Measurements from ENCODE around the gene TREM1. TPM values are rescaled to one million over a fixed set of nuclear protein-coding genes. Genes with fewer than 3 reads are reported as not detected.
"Not testable (repeated sequence)": the region's sequence is repeated elsewhere in the genome, so short reads cannot be mapped to it uniquely, and the experiment has no call there.

TREM1 gene
- total and polyA plus RNA-seq, 4 experiments from 2014 or later = not detected

- H3K4me3 Mint-ChIP-seq = not testable (repeated sequence)
Observed at GRCh38 chr6:41297248-41297647, 10.8 kb upstream of the TREM1 start.

GRCh38 chr6:41294214-41294872 lies 7.9 kb upstream of the TREM1 start:
- H3K4me3 ChIP-seq (ENCODE audit: low read length in 2 of 2) = no peak overlapping the region
- H3K27me3 Mint-ChIP-seq = no peaks in the 10 kb centered on the region
- H3K9me3 Mint-ChIP-seq = peaks cover 0 to 10% (median 0%) of the 10 kb centered on the region in 8 donors
- no peaks in the 10 kb centered on the region for H3K9me3 ChIP-seq (ENCODE audit: control insufficient read depth in 1 of 2, low read length in 2 of 2)
- H3K4me1 Mint-ChIP-seq = peaks cover 19 to 29% (median 23%) of the 10 kb centered on the region in 4 donors
- no peak overlapping the region for H3K4me3 Mint-ChIP-seq
- no peaks in the 10 kb centered on the region for H3K36me3 Mint-ChIP-seq
- POLR2A ChIA-PET (ENCODE audit: partially characterized antibody) = no interaction called here
- no peak overlapping the region for H3K27ac Mint-ChIP-seq
- DNase-seq = no peak
- no peak overlapping the region for H3K27ac ChIP-seq (ENCODE audit: low read depth, low read length)
- peaks cover 12% of the 10 kb centered on the region for H3K4me1 ChIP-seq (ENCODE audit: insufficient read depth, low read length)
- intact Hi-C loops (cut with micrococcal nuclease) = no loop called here
- H3K36me3 ChIP-seq (ENCODE audit: insufficient read depth, low read length) = no peaks in the 10 kb centered on the region
- H3K27me3 ChIP-seq (ENCODE audit: insufficient read depth, low read length) = no peaks in the 10 kb centered on the region
- CTCF ChIA-PET (ENCODE audit: partially characterized antibody) = interaction anchor here (2.8 kb wide), 1 partner anchor 12 kb away, joined by 17 read pairs; no protein-coding TSS in a partner anchor

More at GRCh38 chr6:41297248-41297647, 10.8 kb upstream of the TREM1 start:
- Mint-ChIP-seq H3K27ac (peak overlapping the region in 1 of 7 donors; percentile 56), H3K4me1 (peaks cover 27 to 43% (median 33%) of the 10 kb centered on the region in 4 donors), H3K9me3 (peaks cover 0 to 11% (median 2%) of the 10 kb centered on the region in 8 donors)
- H3K27me3 Mint-ChIP-seq; POLR2A ChIA-PET (ENCODE audit: partially characterized antibody); H3K27me3 ChIP-seq (ENCODE audit: insufficient read depth, low read length); H3K36me3 ChIP-seq (ENCODE audit: insufficient read depth, low read length); H3K27ac ChIP-seq (ENCODE audit: low read depth, low read length); DNase-seq; intact Hi-C loops (cut with micrococcal nuclease); H3K4me3 ChIP-seq (ENCODE audit: low read length in 2 of 2); H3K9me3 ChIP-seq (ENCODE audit: control insufficient read depth in 1 of 2, low read length in 2 of 2); H3K36me3 Mint-ChIP-seq: not testable (repeated sequence)
- H3K4me1 ChIP-seq (ENCODE audit: insufficient read depth, low read length) = peaks cover 20% of the 10 kb centered on the region
- CTCF ChIA-PET (ENCODE audit: partially characterized antibody) = interaction anchor here (2.8 kb wide), 1 partner anchor 9 kb away, joined by 17 read pairs; no protein-coding TSS in a partner anchor

GRCh38 chr6:41291717-41292116 lies 5.2 kb upstream of the TREM1 start:
- no peak overlapping the region for H3K4me3 Mint-ChIP-seq
- intact Hi-C loops (cut with micrococcal nuclease) = no loop called here
- CTCF ChIA-PET (ENCODE audit: partially characterized antibody) = no interaction called here

GRCh38 chr6:41289815-41290214 lies 3.3 kb upstream of the TREM1 start:
- H3K36me3 Mint-ChIP-seq = no peaks in the 10 kb centered on the region
- H3K27ac ChIP-seq (ENCODE audit: low read depth, low read length) = no peak overlapping the region
- peaks cover 2 to 5% of the 10 kb centered on the region in 2 donors for H3K27me3 Mint-ChIP-seq
- ChIA-PET CTCF (ENCODE audit: partially characterized antibody) (interaction anchor here (0.9 kb wide), 1 partner anchor 16 kb away, joined by 5 read pairs; no protein-coding TSS in a partner anchor), POLR2A (ENCODE audit: partially characterized antibody) (no interaction called here)
- no peaks in the 10 kb centered on the region for H3K27me3 ChIP-seq (ENCODE audit: insufficient read depth, low read length)
- no peak overlapping the region for H3K27ac Mint-ChIP-seq
- H3K36me3 ChIP-seq (ENCODE audit: insufficient read depth, low read length) = no peaks in the 10 kb centered on the region
- no peak for DNase-seq
- H3K4me3 Mint-ChIP-seq = no peak overlapping the region
- H3K4me1 Mint-ChIP-seq = no peaks in the 10 kb centered on the region
- no peaks in the 10 kb centered on the region for H3K4me1 ChIP-seq (ENCODE audit: insufficient read depth, low read length)
- no peaks in the 10 kb centered on the region for H3K9me3 ChIP-seq (ENCODE audit: control insufficient read depth in 1 of 2, low read length in 2 of 2)
- H3K9me3 Mint-ChIP-seq = no peaks in the 10 kb centered on the region
- no peak overlapping the region for H3K4me3 ChIP-seq (ENCODE audit: low read length in 2 of 2)
- intact Hi-C loops (cut with micrococcal nuclease) = no loop called here

More at GRCh38 chr6:41291717-41292116, 5.2 kb upstream of the TREM1 start:
- no peaks in the 10 kb centered on the region for H3K36me3 Mint-ChIP-seq
- peaks cover 2 to 3% of the 10 kb centered on the region in 2 donors for H3K27me3 Mint-ChIP-seq
- Histone ChIP-seq H3K27me3 (ENCODE audit: insufficient read depth, low read length) (no peaks in the 10 kb centered on the region), H3K9me3 (ENCODE audit: control insufficient read depth in 1 of 2, low read length in 2 of 2) (no peaks in the 10 kb centered on the region), H3K4me3 (ENCODE audit: low read length in 2 of 2) (no peak overlapping the region), H3K4me1 (ENCODE audit: insufficient read depth, low read length) (no peaks in the 10 kb centered on the region), H3K36me3 (ENCODE audit: insufficient read depth, low read length) (no peaks in the 10 kb centered on the region), H3K27ac (ENCODE audit: low read depth, low read length) (no peak overlapping the region)
- no peak overlapping the region for H3K27ac Mint-ChIP-seq
- no peak for DNase-seq
- POLR2A ChIA-PET (ENCODE audit: partially characterized antibody) = no interaction called here
- peaks cover 0 to 4% (median 0%) of the 10 kb centered on the region in 8 donors for H3K9me3 Mint-ChIP-seq
- H3K4me1 Mint-ChIP-seq = peaks cover 0 to 3% (median 2%) of the 10 kb centered on the region in 4 donors

- ChIA-PET CTCF (ENCODE audit: partially characterized antibody) (no interaction called here), POLR2A (ENCODE audit: partially characterized antibody) (no interaction called here)
- Mint-ChIP-seq H3K27me3 (peaks cover 6 to 8% of the 10 kb centered on the region in 2 donors), H3K4me3 (no peak overlapping the region), H3K27ac (no peak overlapping the region), H3K36me3 (no peaks in the 10 kb centered on the region), H3K9me3 (no peaks in the 10 kb centered on the region), H3K4me1 (no peaks in the 10 kb centered on the region)
- intact Hi-C loops (cut with micrococcal nuclease) = no loop called here
- no peaks in the 10 kb centered on the region for H3K27me3 ChIP-seq (ENCODE audit: insufficient read depth, low read length)
- H3K9me3 ChIP-seq (ENCODE audit: control insufficient read depth in 1 of 2, low read length in 2 of 2) = no peaks in the 10 kb centered on the region
- H3K27ac ChIP-seq (ENCODE audit: low read depth, low read length) = no peak overlapping the region
- DNase-seq = no peak
- no peak overlapping the region for H3K4me3 ChIP-seq (ENCODE audit: low read length in 2 of 2)
- H3K4me1 ChIP-seq (ENCODE audit: insufficient read depth, low read length) = no peaks in the 10 kb centered on the region
- H3K36me3 ChIP-seq (ENCODE audit: insufficient read depth, low read length) = no peaks in the 10 kb centered on the region
Observed at GRCh38 chr6:41288754-41289129, 2.3 kb upstream of the TREM1 start.

GRCh38 chr6:41288030-41288753 lies 1.7 kb upstream of the TREM1 start:
- POLR2A ChIA-PET (ENCODE audit: partially characterized antibody) = no interaction called here
- Mint-ChIP-seq H3K27ac (no peak overlapping the region), H3K4me3 (no peak overlapping the region), H3K9me3 (no peaks in the 10 kb centered on the region), H3K27me3 (peaks cover 7 to 8% of the 10 kb centered on the region in 2 donors), H3K4me1 (no peaks in the 10 kb centered on the region), H3K36me3 (no peaks in the 10 kb centered on the region)
- intact Hi-C loops (cut with micrococcal nuclease) = no loop called here
- Histone ChIP-seq H3K36me3 (ENCODE audit: insufficient read depth, low read length) (no peaks in the 10 kb centered on the region), H3K9me3 (ENCODE audit: control insufficient read depth in 1 of 2, low read length in 2 of 2) (no peaks in the 10 kb centered on the region), H3K4me3 (ENCODE audit: low read length in 2 of 2) (no peak overlapping the region), H3K4me1 (ENCODE audit: insufficient read depth, low read length) (no peaks in the 10 kb centered on the region), H3K27me3 (ENCODE audit: insufficient read depth, low read length) (no peaks in the 10 kb centered on the region), H3K27ac (ENCODE audit: low read depth, low read length) (no peak overlapping the region)
- CTCF ChIA-PET (ENCODE audit: partially characterized antibody) = no interaction called here
- DNase-seq = no peak

- Mint-ChIP-seq H3K36me3 (no peaks in the 10 kb centered on the region), H3K4me3 (no peak overlapping the region), H3K9me3 (peaks cover 0 to 2% (median 0%) of the 10 kb centered on the region in 8 donors), H3K27me3 (peaks cover 10 to 13% of the 10 kb centered on the region in 2 donors), H3K27ac (no peak overlapping the region), H3K4me1 (no peaks in the 10 kb centered on the region)
- Histone ChIP-seq H3K9me3 (ENCODE audit: control insufficient read depth in 1 of 2, low read length in 2 of 2) (no peaks in the 10 kb centered on the region), H3K4me1 (ENCODE audit: insufficient read depth, low read length) (no peaks in the 10 kb centered on the region), H3K27me3 (ENCODE audit: insufficient read depth, low read length) (no peaks in the 10 kb centered on the region), H3K36me3 (ENCODE audit: insufficient read depth, low read length) (no peaks in the 10 kb centered on the region), H3K4me3 (ENCODE audit: low read length in 2 of 2) (no peak overlapping the region), H3K27ac (ENCODE audit: low read depth, low read length) (no peak overlapping the region)
- POLR2A ChIA-PET (ENCODE audit: partially characterized antibody) = no interaction called here
- intact Hi-C loops (cut with micrococcal nuclease) = no loop called here
- DNase-seq = no peak
- CTCF ChIA-PET (ENCODE audit: partially characterized antibody) = no interaction called here
Observed at GRCh38 chr6:41284726-41285125, 1.8 kb downstream of the TREM1 start.

All from CD4-positive, alpha-beta memory T cell (primary cell).